ENCODE measurements around the gene MORC1.
"Not testable (repeated sequence)": the region's sequence is repeated elsewhere in the genome, so short reads cannot be mapped to it uniquely, and the experiment has no call there.

The MORC1 gene

DNA sequence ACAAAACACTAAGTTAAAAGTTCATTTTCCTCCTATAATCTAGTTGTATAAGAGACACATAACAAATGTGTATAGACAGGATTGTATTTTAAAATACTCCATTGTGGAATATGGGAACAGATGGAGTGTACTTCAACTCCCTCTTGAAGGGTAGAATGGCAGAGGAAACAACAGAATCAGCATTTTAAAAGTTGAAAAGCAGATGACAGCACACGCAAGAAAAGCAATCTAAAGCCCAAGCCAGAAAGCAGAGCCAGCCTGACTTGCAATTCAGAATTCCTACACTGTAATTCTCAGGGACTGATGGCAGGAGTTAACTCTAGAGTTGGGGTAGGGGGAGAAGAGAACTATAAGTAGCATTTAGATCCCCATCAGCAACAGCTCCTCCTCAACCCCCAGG lies 22.8 kb downstream of the MORC1 start:
- no peak for DNase-seq

DNA sequence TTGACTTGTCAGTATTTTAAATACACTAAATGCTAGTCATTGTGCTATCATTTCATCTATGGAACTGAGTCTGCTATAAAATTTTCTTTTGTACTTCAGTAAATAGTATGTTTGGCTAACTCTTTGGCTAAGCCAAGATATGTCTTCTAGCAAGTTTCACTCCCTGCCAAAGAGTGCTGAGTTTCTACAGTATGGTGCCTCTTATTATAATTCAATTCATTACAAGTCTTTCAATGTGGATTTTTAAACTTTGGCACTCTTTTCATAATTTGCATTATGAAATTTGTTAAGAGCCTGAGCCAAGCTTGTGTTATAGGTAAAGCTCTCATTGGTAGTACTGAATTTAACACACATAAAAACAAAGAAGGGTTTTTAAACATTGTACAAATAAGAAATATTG lies 24.4 kb downstream of the MORC1 start:
- no peak for DNase-seq

DNA sequence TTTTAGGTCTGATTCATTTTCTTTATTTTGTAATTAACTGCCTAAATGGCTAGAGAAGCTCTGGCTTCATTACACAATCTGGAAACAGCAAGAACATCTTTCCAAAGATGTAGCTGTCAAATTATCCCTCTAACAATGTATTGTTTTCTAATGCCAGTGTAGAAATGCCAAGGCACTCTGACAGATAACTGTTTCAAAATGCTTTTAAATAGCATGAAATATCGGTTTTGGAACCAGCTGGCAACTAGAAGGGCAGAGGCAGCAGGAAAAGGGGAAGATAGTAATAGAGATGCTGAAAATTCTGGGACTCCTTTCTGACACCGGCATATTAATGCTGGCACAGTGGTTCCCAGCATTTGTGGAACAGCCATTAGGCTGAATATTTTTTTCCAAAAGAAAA lies 26.1 kb downstream of the MORC1 start:
- no peak for DNase-seq

DNA sequence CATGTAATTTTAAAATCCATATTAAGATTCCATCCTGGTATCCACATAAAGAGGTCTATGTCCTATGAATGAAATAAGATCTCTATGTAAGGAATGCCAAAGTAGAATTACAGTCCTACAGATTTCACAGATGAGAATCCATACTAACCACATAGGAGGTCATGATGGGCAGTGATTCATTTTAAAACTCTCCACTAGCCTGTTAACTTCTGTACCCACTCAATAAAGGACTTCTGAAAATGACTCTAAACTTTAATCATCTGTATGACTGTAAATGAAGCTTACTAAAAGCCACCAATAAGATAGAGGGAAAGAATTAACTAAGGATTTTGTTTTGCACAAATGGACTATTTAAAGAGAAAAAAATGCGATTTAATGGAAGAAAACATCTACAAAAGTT lies 28.7 kb downstream of the MORC1 start:
- no peak for DNase-seq

GRCh38 chr3:109081746-109082510 lies 36.0 kb downstream of the MORC1 start:
- no peak for DNase-seq

DNA sequence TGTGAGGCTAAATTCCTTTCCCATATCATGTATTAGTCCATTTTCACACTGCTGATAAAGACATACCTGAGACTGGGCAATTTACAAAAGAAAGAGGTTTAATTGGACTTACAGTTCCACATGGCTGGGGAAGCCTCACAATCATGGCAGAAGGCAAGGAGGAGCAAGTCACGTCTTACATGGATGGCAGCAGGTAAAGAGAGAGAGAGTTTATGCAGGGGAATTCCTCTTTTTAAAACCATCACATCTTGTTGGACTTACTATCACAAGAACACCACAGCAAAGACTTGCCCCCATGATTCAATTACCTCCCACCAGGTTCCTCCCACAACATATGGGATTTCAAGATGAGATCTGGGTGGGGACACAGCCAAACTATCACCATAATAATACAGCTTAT lies 37.8 kb downstream of the MORC1 start:
- not testable (repeated sequence) for DNase-seq

DNA sequence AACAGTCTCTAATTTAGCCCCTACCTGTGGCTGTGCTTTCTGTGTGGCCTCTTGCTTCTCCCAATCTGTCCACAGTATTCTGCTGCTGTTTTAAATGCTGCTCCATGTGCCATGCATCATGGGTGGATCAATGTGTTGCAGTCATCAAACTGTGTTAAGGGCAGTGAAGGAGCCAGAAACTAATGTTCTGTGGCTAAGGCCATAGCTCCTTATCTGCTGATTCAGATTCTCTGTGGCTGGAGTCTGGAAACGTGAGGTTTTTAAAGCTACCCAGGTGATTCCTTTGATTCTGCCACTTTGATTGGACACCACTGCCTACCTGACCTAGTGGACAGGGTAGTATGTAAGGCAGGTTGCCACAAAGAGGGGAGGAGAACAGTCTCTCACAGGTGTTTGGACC lies 44.8 kb downstream of the MORC1 start:
- no peak for DNase-seq

- DNase-seq: no peak
Observed at GRCh38 chr3:109072194-109072593, 45.7 kb downstream of the MORC1 start.

DNA sequence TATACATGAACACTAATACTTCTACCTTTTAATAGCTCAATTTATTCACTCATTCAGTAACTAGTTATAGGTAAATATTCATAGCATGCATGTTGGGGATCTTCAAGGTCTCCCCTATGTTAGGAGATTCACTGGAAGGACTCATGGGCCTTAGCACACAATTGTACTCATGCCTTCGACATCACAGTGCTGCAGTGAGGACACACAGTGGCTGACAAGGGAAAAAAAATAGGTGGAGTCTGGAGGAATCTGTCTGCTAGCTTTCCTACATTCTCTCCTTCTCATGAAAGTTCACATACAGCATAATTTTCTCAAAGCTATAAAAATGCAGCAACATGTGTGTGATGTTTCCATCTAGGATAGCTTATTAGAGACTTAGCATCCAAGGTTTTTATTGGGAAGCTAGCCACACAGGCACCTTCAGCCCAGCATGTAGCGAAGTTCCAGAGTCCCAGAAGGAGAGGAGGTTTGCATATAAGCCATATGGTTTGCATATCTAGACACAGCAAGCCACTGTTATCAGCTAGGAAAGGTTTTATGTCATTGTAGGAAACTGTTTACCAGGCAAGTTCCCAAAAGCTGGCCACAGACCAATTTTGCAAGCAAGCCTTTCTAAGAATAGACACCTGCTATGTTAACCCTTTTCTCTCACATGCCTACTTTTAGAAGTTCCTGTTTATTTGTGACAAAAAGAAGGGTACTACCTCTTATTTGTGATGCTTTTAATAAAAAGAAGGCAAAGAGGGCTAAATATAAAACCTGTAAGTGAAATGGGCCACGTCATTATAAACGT lies 46.4 kb downstream of the MORC1 start:
- no peak for DNase-seq

DNA sequence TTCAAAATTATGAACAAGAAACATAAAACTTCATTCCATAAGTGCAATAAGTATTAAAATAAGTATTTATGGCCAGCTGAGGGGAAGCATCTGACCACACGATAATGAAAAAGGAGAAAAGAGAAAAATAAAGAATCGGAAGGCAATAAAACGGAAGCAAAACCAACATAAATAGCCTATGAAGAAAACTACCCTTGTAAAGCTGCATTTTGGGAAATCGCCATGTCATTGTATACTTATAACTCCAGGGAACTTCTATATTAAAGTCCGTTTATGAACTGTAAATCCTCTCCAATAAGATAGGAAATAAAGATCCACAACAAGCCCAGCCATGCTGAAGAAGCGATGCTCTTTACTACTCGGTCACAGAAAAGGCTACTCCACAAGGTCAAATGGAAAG lies 47.7 kb downstream of the MORC1 start:
- DNase-seq: no peak

DNA sequence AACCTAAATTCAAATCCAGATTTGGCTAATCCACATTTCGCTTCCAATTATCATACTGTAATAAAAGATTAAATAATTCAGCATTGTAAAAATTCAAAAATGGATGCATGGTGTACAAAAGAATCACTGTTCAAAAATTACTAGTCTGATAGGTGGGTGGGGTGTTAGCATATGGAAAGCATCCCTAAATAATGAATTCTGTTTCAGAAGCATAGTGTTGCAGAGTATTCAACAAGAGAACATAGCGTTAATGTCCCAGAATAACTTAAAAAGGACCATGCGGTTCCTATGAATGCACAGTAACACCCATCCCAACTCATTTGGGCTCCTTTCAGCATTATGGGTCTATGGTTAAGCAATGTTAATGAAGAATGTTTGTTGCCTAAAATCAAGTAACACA lies 51.1 kb downstream of the MORC1 start:
- no peak for DNase-seq

DNA sequence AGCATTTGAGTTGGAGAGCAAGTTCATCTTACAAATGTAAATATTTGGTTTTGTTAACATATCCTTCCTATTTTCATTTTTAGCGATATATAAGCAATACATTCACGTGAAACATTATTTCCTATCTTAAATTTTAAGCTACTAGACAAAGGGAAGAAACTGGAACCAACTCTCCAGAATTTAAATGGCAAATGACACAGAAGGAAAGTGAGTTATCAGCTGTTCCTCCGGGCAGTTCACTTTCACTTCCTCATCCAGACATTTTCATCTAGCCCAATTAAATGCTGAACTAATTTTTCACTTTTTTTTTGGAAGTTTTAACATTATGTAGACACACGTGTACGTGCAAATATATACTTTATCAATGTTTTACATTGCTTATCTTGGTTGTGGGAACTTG lies 58.7 kb downstream of the MORC1 start:
- no peak for DNase-seq

DNA sequence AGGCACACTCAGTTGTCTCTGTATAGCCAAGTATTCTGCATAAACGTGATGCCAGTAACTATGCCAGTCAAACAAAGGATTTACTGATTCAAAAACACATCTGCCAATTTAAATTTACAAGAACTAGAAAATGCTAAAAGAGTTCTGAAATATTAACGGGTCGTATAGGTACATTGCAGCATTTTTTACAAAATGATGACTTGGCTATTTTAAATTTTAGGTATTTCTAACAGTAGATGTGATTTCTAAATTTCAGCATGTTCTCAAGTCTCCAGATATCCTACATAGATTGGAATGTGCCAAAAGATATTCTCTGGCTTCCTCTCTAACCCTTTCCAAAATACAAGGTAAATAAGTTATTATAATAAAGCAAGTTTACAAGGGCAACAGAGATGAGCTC lies 60.3 kb downstream of the MORC1 start:
- DNase-seq: no peak

GRCh38 chr3:109057056-109057455 lies 60.9 kb downstream of the MORC1 start:
- DNase-seq: no peak

DNA sequence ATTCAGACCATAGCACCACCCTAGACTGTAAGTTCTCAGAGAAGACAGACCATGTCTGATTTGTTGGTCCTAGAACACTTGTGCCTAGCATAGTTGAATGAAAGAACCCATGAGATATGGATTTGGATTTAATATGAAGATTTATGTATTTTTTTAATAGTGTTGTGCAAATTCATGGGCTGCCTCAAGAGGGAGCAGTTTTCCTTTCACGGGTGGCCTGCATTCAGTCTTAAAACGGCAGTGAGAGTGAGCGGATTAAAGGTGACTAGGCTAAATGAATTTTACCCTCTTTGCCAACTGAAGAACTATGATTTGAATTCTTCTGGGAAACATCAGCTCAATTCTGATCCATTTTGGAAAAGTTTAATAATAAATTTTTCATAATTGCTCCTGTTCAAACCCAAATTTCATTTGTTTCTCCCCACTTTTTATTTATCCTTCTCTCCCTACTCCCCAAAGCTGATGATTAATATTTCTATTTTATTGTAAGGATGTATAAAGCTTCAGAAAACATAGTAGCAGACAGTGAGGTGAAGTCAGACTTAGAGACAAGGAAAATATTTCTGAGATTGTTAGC lies 67.3 kb downstream of the MORC1 start:
- DNase-seq: no peak

- DNase-seq: no peak
Observed at GRCh38 chr3:109047366-109047765, 70.6 kb downstream of the MORC1 start.

DNA sequence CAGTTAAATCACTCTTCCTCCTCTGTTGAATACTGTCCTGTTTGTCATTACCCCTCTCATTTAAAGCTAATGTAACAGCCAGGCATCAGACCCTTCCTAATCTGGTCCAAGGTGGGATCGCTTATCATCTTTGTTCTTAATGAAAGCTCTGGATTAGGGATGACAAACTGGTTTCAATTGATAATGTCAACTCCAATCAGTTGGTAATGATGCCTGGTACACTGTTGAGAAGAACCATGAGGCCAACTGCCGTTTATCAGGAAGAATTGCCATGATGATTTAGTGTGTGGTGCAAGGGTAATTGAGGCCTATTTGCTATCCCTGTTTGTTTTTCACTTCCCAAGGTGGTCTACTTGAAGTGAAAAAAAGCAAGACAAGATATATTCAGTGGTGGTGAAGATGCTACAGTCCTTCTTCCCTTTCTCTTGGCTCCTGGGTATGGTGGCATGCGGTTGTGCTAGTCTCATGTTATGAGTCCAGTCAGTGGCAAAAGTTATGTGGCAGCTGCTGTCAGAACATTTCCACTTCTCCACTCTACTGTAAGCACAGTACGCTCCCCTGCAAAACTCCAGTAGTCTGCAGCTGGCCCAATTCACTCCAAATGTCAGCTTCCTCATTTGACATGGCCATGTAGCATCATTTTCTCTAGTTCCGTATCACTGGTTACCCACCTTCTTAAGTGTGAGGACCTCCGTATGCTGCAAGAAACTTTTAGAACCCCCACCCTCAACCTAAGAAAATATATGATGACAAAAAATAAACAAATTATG lies 72.5 kb downstream of the MORC1 start:
- DNase-seq: no peak

GRCh38 chr3:109035082-109035481 lies 82.9 kb downstream of the MORC1 start:
- DNase-seq: no peak

DNA sequence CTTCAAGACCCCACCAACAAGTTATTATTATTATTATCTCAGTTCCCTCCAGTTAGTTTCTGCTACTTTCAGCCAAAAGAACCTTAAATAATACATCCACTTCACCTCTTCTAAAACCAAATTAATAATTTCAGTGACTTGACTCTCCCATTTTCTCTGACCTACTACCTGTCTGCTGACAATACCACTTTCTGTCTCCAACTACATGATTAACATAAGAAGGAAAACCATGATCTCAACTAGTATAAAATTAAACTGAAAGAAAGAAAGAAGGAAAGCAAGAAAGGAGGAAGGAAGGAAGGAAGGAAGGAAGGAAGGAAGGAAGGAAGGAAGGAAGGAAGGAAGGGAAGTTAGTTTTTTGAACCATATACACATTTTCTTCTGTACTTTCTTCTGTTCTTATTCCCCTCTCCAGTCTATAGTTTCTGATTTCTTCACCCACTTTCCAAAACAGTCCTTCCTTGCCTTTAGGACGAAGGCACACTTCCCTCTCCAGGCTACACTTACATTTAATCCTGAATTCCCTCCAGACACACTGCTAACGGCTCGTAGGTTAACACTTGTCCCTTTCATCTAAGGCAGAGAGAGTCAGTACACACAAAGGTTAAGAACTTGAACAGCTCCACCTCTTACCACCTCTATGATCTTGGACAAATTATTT lies 84.8 kb downstream of the MORC1 start:
- no peak for DNase-seq

DNA sequence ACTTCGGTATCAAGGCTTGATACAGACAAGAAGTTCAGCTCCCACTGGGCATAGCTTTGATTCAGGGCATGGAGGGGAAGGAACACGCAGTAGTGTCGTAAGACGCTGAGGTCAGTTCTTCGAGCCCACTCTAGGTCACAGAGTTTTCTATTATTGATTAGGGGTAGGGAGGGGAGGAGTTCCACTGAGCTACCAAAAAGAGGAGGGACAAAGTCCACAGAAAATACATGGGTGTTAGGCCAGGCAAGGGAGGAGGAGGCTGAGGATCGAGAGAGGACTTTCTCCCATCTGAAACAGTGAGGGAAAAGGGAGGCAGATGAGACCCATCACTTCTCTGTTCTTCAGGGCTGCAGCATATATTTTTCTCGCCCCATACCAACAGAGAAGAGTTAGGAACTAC lies 89.2 kb downstream of the MORC1 start:
- DNase-seq: no peak

DNA sequence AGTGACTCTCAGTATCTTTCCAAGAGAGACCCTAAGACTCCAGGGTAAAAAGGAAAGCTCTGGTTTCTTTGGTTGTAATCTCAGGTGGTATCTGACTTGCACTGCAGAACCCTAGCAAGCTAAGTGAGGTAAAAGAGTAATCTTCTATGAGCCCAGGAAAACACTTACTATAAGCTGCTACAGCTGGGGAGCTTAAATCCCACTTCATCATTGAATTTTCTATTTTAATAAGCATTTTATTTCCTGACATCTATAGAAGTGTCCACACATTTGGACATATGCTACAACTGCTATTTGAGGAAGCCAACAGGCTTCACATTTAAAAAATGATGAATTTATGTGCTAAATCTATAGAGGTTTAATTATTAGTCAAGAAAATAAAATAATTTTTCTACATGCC lies 91.1 kb downstream of the MORC1 start:
- no peak for DNase-seq

DNA sequence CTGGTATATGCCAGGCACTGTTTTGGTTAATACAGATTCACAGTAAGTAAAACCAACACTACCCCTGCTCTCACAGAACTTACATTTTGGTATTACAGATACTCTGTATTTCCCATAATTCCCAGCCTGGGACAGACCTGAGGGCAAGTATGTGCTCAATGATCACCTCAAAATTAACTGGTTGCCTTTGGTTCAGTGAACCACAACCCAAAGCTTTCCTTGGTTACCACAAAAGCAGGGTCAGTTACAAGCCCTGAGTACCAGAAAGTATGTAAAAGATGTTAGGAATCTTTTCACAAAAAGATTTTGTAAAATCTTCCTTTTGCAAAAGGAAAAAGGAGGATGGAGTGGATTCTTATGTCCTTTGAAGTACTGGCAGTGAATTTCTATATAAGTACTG lies 92.0 kb downstream of the MORC1 start:
- DNase-seq: no peak

Measured in activated CD8-positive, alpha-beta memory T cell treated with anti-CD3 and anti-CD28 coated beads for 24 hours (primary cell).